HG03097 (cell line): Measurements from ENCODE around the gene DAPK1.

Experiments used
- ATAC-seq: cut with Tn5 transposase; IDR thresholded peaks from one replicate; pipeline ENCODE4 v1.9.1; 2021; ENCODE audit not compliant: unreplicated experiment, low FRiP score

Gene DAPK1

GRCh38 chr9:87564791-87565241 is 67.1 kb downstream of the DAPK1 start:
- ATAC-seq: no peak

GRCh38 chr9:87567001-87567400 is 69.3 kb downstream of the DAPK1 start:
- ATAC-seq: no peak

DNA sequence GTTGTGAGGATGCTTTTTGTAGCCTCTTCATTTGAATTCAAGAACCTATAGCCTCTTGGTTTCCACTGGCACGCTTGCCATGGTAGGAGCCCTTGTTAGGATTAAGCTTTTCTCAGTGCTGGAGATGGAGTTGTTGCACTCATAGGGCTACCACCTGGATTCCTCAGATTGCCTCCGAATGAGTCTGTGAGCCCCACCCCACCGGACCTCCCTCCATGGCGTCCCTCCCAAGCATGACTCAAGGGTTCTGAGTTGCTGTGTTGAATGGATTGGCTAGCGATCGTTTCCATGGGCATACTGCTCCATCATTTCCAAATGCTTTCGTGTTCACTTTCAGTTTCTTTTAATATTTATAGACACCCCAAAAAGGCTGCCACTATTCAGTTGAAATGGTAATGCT is 69.9 kb downstream of the DAPK1 start:
- ATAC-seq: no peak

DNA sequence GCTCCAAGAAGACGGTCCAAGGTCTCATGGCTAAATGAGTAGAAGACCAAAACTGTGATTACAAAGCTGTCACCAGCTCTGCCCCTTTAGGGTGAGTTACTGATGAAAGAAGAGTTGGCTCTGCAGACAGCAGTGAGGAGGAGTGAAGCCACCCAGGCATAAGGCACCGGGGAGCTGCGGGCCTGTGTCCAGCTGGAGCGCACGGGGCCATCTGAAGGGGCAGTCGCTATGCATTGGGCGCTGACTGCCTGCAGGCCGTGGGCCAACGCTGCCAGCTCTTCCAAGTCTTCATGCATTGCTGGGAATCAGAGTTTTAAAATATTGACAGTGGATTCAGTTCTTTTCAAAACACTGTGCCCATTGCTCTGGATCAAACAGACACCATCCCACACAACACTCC is 70.3 kb downstream of the DAPK1 start:
- ATAC-seq: no peak

DNA sequence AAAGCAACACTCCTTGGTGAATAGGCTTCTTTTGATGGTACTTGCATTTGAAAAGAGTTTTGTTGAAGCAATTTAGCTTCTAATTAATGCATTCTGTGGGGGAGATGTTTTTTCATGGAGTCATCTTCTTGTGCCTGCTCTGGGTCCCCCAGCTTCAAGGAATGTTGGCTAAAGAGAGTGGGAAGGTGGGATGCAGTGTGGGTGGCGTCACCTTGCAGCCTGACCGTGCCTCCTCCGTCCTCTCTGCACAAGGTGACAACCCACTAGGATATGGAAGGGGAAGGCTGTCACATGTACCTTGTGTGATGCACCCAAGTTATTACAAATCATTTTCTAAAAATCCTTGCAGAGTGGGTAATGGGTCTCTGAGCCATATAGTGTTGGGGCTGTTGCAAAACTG is 70.7 kb downstream of the DAPK1 start:
- ATAC-seq: no peak

- no peak for ATAC-seq
These were observed 71.4 kb downstream of the DAPK1 start for GRCh38 chr9:87569008-87569509.

- no peak for ATAC-seq
These were observed 71.9 kb downstream of the DAPK1 start for GRCh38 chr9:87569518-87569917.

- no peak for ATAC-seq
These were observed 72.6 kb downstream of the DAPK1 start for GRCh38 chr9:87570000-87570908.

GRCh38 chr9:87572719-87573118 is 75.1 kb downstream of the DAPK1 start:
- no peak for ATAC-seq

DNA sequence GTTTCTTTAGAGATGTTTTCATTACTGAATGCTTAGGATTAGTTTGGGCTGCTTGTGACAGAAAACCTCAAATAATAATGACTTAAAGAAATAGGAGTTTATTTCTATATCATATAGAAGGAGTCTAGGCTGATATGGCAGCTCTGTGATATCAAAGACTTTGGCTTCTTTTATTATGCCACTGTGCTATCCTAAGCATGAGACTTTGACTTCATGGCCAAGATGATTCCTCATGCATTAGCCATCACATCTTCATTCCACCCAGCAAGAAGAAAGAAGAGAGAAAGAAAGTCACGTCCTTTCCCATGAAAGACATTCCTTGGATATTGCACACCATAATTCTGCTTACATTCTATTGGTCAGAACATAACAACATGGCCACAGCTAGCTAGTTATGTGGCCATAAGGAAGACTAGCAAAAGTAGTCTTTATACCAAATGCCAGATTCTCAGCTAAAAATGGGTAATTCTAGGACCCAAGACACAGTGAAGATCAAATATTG is 76.2 kb downstream of the DAPK1 start:
- ATAC-seq: no peak

DNA sequence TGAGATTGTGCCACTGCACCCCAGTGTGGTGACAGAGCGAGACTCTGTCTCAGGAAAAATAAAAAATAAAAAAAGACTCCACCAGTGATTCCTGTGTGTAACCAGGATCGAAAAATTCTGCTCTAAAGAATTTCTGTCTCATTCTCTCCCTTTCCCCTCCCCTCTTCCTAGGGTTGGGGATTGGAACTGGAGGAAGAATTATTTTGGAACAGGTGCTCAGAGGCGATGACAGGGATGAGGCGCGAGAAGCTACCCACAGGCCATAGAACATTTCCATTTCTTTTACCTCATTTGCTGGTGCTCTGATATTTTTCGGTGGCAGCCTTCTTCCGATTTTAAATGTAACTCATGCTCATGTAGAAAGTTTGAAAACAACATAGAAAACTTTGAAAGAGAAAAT is 80.1 kb downstream of the DAPK1 start:
- ATAC-seq: no peak

DNA sequence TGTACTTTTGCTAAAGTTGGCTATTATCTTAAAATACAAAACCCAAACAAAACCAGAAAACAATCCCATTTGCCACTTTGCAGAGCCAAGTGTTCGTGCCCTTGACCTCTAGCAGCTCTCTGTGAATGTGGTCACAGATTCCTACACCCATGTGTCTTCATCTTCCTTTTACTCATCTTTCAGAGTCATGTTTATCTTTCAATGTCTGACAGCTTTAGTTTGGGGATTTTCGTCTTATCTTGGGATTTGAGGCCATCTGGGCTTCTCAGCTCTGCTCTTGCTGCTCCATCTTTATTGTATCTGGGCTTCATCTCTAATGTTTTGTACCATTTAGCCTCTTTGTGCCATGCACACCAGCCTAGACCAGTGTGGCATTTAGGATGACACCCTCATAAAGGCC is 81.0 kb downstream of the DAPK1 start:
- ATAC-seq: no peak

DNA sequence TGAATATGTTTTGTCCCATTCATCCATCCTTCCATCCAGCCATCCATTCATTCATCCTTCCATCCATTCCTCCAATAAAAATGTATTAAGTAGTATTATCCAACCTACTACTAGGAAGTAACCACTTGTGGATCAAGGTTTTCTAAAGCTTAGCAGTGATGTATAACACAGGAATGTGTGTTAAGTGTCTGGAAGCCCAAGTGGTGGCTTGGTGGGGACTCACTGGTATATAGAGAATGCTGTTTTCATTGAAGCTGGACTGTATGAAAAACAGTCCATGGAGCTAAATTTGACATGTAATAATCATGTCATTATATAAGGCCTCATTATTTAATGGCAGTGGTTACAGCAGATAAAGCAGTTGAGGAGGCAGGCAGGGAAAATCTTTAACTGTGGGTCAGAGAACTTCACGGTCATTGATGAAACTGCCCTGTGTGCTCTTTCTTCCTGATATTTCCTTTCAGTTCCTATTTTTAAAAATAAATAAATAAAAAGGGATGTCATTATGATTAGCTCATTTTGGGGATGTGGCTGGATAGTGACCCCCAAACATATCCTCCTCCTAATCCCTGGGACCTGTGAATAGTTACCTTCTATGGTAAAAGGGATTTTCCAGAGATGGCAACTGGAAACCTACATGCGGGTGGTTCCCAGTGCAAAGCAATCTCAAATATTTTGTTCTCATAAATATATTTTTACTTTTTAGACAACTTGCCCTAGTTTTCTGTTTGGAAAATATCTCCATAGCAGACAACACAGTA is 82.3 kb downstream of the DAPK1 start:
- ATAC-seq: no peak

DNA sequence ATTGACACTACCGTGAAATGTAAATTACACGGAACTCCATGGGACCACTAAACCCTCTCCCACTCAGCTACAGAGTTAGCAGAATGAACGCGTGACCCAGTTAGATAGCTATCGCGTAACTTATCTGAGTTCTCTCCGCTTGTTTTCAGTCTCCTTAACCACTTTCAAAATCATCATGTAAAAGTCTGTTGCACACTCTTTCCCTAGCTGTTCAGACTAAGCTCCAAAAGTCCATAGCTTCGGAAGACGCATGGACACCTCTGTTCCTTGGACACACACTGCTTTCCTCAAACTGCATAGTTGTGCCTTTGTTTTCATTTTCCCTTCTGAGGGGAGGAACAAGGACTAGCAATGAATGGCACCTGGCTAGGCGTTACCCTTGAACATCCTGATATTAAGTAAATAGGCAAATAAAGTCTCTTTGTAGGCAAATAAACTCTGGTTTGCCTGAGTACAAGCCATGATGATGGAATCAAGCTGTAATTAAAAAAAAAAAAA is 83.3 kb downstream of the DAPK1 start:
- no peak for ATAC-seq

DNA sequence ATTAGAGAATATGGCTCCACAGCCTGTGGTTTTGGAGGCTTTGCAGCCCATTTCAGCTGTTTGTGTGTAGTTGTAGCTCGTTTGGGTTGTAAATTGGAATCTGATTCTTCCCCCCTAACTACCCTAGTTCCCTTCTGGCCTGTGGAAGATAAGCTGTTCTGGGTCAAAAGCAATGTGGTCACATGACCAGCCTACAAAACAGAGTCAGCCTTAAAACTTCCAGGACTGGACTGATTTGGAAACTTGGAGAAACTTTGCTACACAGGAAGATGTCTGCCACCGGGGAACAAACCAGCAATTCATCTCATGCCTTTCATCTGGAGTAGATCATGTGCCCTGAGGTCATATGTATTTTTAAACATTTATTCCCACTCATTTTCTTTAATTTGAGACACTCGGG is 83.8 kb downstream of the DAPK1 start:
- ATAC-seq: no peak

- no peak for ATAC-seq
These were observed 84.4 kb downstream of the DAPK1 start for GRCh38 chr9:87581949-87582637.

- no peak for ATAC-seq
These were observed 86.7 kb downstream of the DAPK1 start for GRCh38 chr9:87584326-87584725.

- no peak for ATAC-seq
These were observed 87.6 kb downstream of the DAPK1 start for GRCh38 chr9:87585123-87585855.

- no peak for ATAC-seq
These were observed 89.2 kb downstream of the DAPK1 start for GRCh38 chr9:87586731-87587355.
